IMR-90 (cell line): ENCODE results near the gene FAM151A. TPM values are rescaled to one million over a fixed set of nuclear protein-coding genes. Genes with fewer than 3 reads are reported as not detected.

Experiments
- ATAC-seq: fragments of 200-7000 bp; cut with Tn5 transposase; 2 replicates; pipeline ENCODE4 v1.9.1; 2020; ENCODE audit warnings: low read depth, mild to moderate bottlenecking, moderate library complexity
- BruUV-seq: library from RNA; stranded (reverse); fragments of 400-500 nt; replicated peaks from 2 replicates; lab custom pipeline; 2021; lab: Mats Ljungman, UMichigan
- CTCF ChIA-PET: fragments of 300-600 bp; formaldehyde crosslinking; extraction: SDS; loops from one replicate; lab custom pipeline; 2021; ENCODE audit warnings: antibody characterized with exemption; lab: Yijun Ruan, JAX
- POLR2A ChIA-PET: fragments of 300-600 bp; sonication (Branson Sonifier 250); formaldehyde crosslinking; loops from one replicate; lab custom pipeline; 2022; ENCODE audit warnings: antibody characterized with exemption; ENCODE audit not compliant: unreplicated experiment; lab: Charles Lee
- DNase-seq: peaks from one replicate; pipeline ENCODE4 v3.0.0; 2013
- H2AFZ ChIP-seq: replicated peaks from 2 replicates; pipeline ENCODE3; 2013; ENCODE audit warnings: low read length, mild to moderate bottlenecking; ENCODE audit not compliant: poor library complexity
- H2AK5ac ChIP-seq: 2 replicates; pipeline ENCODE4 v1.6.1; 2013; ENCODE audit warnings: low read depth, low read length, inconsistent platforms
- H2AK9ac ChIP-seq: replicated peaks from 2 replicates; pipeline ENCODE3; 2013; ENCODE audit warnings: mild to moderate bottlenecking, low read depth, low read length, moderate library complexity; ENCODE audit not compliant: poor library complexity
- H2BK120ac ChIP-seq: 2 replicates; pipeline ENCODE4 v1.6.1; 2013; ENCODE audit warnings: low read depth, low read length, inconsistent platforms
- H2BK15ac ChIP-seq: 3 replicates; pipeline ENCODE4 v1.6.1; 2013; ENCODE audit warnings: low read depth, low read length, inconsistent platforms
- H2BK20ac ChIP-seq: 2 replicates; pipeline ENCODE4 v1.6.1; 2013; ENCODE audit warnings: low read depth, mild to moderate bottlenecking, inconsistent platforms, low read length, moderate library complexity
- H2BK5ac ChIP-seq: 2 replicates; pipeline ENCODE4 v1.6.1; 2013; ENCODE audit warnings: mild to moderate bottlenecking, low read depth, low read length, inconsistent platforms; ENCODE audit not compliant: poor library complexity, severe bottlenecking
- H3K14ac ChIP-seq: replicated peaks from 2 replicates; pipeline ENCODE4 v1.6.1; 2013; ENCODE audit warnings: low read depth, low read length, inconsistent platforms
- H3K18ac ChIP-seq: 2 replicates; pipeline ENCODE4 v1.6.1; 2013; ENCODE audit warnings: low read depth, low read length, control low read depth
- H3K23ac ChIP-seq: 2 replicates; pipeline ENCODE4 v1.6.1; 2013; ENCODE audit warnings: low read depth, low read length, inconsistent platforms
- H3K27ac ChIP-seq: 2 replicates; pipeline ENCODE4 v1.5.1; 2013; ENCODE audit warnings: mild to moderate bottlenecking, control low read depth, low read length; ENCODE audit not compliant: insufficient read depth
- H3K27me3 ChIP-seq: 2 replicates; pipeline ENCODE4 v1.6.1; 2013; ENCODE audit warnings: low read length; ENCODE audit not compliant: control insufficient read depth, insufficient read depth
- H3K36me3 ChIP-seq: 2 replicates; pipeline ENCODE4 v1.6.1; 2013; ENCODE audit warnings: low read length, mixed read lengths; ENCODE audit not compliant: control insufficient read depth, insufficient read depth
- H3K4ac ChIP-seq: 2 replicates; pipeline ENCODE4 v1.6.1; 2013; ENCODE audit warnings: low read depth, low read length, inconsistent platforms
- H3K4me1 ChIP-seq: 2 replicates; pipeline ENCODE4 v1.6.1; 2013; ENCODE audit warnings: low read length, mixed read lengths; ENCODE audit not compliant: control insufficient read depth, insufficient read depth
- H3K4me2 ChIP-seq: 2 replicates; pipeline ENCODE4 v1.6.1; 2013; ENCODE audit warnings: low read depth, mild to moderate bottlenecking, control low read depth, low read length, moderate library complexity
- H3K4me3 ChIP-seq: 2 replicates; pipeline ENCODE4 v1.5.1; 2013; ENCODE audit warnings: low read depth, mild to moderate bottlenecking, control low read depth, low read length, moderate library complexity; ENCODE audit not compliant: insufficient read depth
- H3K56ac ChIP-seq: 2 replicates; pipeline ENCODE4 v1.6.1; 2013; ENCODE audit warnings: low read length, inconsistent platforms; ENCODE audit not compliant: insufficient read depth; ENCODE audit errors: extremely low read depth
- H3K79me1 ChIP-seq, 2 experiments: 2 replicates each; pipeline ENCODE4 v1.6.1; 2013; ENCODE audit warnings: low read length in 2 of 2, inconsistent platforms in 1 of 2, low read depth in 1 of 2
- H3K9ac ChIP-seq: 2 replicates; pipeline ENCODE4 v1.6.1; 2013; ENCODE audit warnings: low read depth, low read length, control low read depth
- H3K9me1 ChIP-seq: 2 replicates; pipeline ENCODE4 v1.6.1; 2013; ENCODE audit warnings: low read length, inconsistent platforms; ENCODE audit not compliant: insufficient read depth
- H3K9me3 ChIP-seq: 2 replicates; pipeline ENCODE4 v1.6.1; 2013; ENCODE audit warnings: low read length; ENCODE audit not compliant: control insufficient read depth, insufficient read depth
- H4K20me1 ChIP-seq: 2 replicates; pipeline ENCODE4 v1.6.1; 2013; ENCODE audit warnings: low read length, inconsistent platforms; ENCODE audit not compliant: insufficient read depth
- H4K5ac ChIP-seq: 2 replicates; pipeline ENCODE4 v1.6.1; 2013; ENCODE audit warnings: mild to moderate bottlenecking, low read depth, low read length, control low read depth
- H4K8ac ChIP-seq, 2 experiments: 2 replicates each; pipeline ENCODE4 v1.6.1; 2013; ENCODE audit warnings: low read depth in 2 of 2, low read length in 2 of 2, control low read depth in 1 of 2, inconsistent platforms in 1 of 2
- H4K91ac ChIP-seq: 2 replicates; pipeline ENCODE4 v1.6.1; 2013; ENCODE audit warnings: low read depth, low read length, inconsistent platforms; ENCODE audit not compliant: insufficient read depth
- CEBPB ChIP-seq: IDR thresholded peaks from 2 replicates; pipeline ENCODE4 v1.6.1; 2012; ENCODE audit warnings: low read depth, low read length, improper control_type of control experiment
- CHD1 ChIP-seq: IDR thresholded peaks from 2 replicates; pipeline ENCODE4 v1.6.1; 2012; ENCODE audit warnings: low read depth, low read length, improper control_type of control experiment
- CTCF ChIP-seq: conservative IDR thresholded peaks from 2 replicates; pipeline ENCODE4 v1.5.1; 2012; ENCODE audit warnings: mild to moderate bottlenecking, low read depth, low read length, improper control_type of control experiment
- MAZ ChIP-seq: IDR thresholded peaks from 2 replicates; pipeline ENCODE4 v1.6.1; 2012; ENCODE audit warnings: low read depth, mild to moderate bottlenecking, low read length, improper control_type of control experiment, moderate library complexity, borderline replicate concordance
- MXI1 ChIP-seq: IDR thresholded peaks from 2 replicates; pipeline ENCODE4 v1.6.1; 2012; ENCODE audit warnings: low read depth, mild to moderate bottlenecking, low read length, moderate library complexity, borderline replicate concordance
- NFE2L2 ChIP-seq: fragments of 150-350 bp; IDR thresholded peaks from 2 replicates; pipeline ENCODE4 v1.6.1; 2016; ENCODE audit warnings: low read depth, mild to moderate bottlenecking, low read length
- POLR2A ChIP-seq: IDR thresholded peaks from 2 replicates; pipeline ENCODE4 v1.6.1; 2012; ENCODE audit warnings: mild to moderate bottlenecking, low read depth, low read length
- WGBS, 2 experiments: methylation state at CpG; one replicate each; pipeline versions ENCODE4 v1.1.5 to v1.1.7; 2013; ENCODE audit warnings: missing lambda C conversion rate in 2 of 2; ENCODE audit not compliant: insufficient read length in 1 of 2; ENCODE audit errors: extremely low coverage in 2 of 2; 5-methylcytosine and 5-hydroxymethylcytosine counted together
- dilution Hi-C: fragments of 300-500 bp; cut with HindIII; formaldehyde crosslinking; loops from one replicate; pipeline ENCODE4 v1.14.3; 2018; ENCODE audit warnings: low sequenced_read_pairs; ENCODE audit not compliant: unreplicated experiment
- in situ Hi-C: fragments of 300-500 bp; cut with MboI; formaldehyde crosslinking; loops from 3 replicates; pipeline ENCODE4 v1.14.3; 2019; ENCODE audit warnings: low sequenced_read_pairs, inconsistent platforms, mixed read lengths
- intact Hi-C: fragments of 100-400 bp; cut with micrococcal nuclease; formaldehyde crosslinking; loops from 2 replicates; pipeline ENCODE4 v1.10.0; 2022
- polyA plus RNA-seq, 3 experiments: library from polyadenylated mRNA; depleted of rRNA; stranded (reverse); fragments of >200 nt; gene quantifications; 2 replicates each; pipeline ENCODE4 v1.2.3, GENCODE V29; 2012; ENCODE audit warnings: low replicate concordance in 1 of 3
- total RNA-seq: library from RNA; depleted of rRNA; stranded (reverse); fragments of >200 nt; gene quantifications from 2 replicates; pipeline ENCODE4 v1.2.3, GENCODE V29; 2012

FAM151A gene
- total and polyA plus RNA-seq, 2 of the 4 experiments (the other 2 are of a cell fraction), result not detected

DNA sequence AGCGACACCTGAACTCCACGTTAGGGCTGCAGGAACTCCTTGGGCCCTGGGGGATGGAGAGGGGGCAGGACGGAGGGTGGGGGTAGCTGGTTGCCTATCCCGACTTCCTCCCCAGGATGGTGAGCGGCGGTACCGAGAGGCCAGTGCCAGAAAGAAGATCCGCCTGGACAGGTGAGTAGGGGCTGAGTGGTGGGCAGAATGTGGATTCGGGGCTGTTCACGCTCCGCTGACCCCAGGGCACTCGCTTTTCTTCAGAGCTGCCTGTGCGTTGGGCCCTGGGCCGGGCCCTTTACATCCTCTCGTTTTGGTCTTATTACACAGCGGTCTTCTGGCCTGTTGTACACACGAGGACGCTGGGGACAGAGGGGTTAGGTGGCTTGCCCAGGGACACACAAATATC is 20.8 kb downstream of the FAM151A start:
- dilution Hi-C loops, result no loop called here
- H2BK15ac ChIP-seq, result no peak overlapping the region
- no peak overlapping the region for H3K4me3 ChIP-seq
- 92% methylated on average over 11 of the region's 18 CpGs; no CpG with 5 or more reads in 1 of the 2 experiments for WGBS, 2 experiments
- H3K27me3 ChIP-seq, result no peaks in the 10 kb centered on the region
- no peak overlapping the region for H3K18ac ChIP-seq
- H3K27ac ChIP-seq, result no peak overlapping the region
- intact Hi-C loops, result no loop called here
- no peaks in the 10 kb centered on the region for H3K79me1 ChIP-seq
- no peak overlapping the region for H4K5ac ChIP-seq
- no peak overlapping the region for H2BK120ac ChIP-seq
- no peak overlapping the region for H2BK20ac ChIP-seq
- in situ Hi-C loops, result no loop called here
- H2BK5ac ChIP-seq, result no peak overlapping the region
- H3K4me1 ChIP-seq, result no peaks in the 10 kb centered on the region
- H3K56ac ChIP-seq, result no peak overlapping the region
- ChIA-PET CTCF (no interaction called here), POLR2A (no interaction called here)
- no peaks in the 10 kb centered on the region for H4K20me1 ChIP-seq
- no peak overlapping the region for H3K9ac ChIP-seq
- H4K8ac ChIP-seq, result no peak overlapping the region
- no peak overlapping the region for H3K23ac ChIP-seq
- TF ChIP-seq CEBPB (no peak), CTCF (no peak), POLR2A (no peak), NFE2L2 (no peak), MXI1 (no peak), CHD1 (no peak), MAZ (no peak)
- H2AK9ac ChIP-seq, result no peak overlapping the region
- DNase-seq (no peak), ATAC-seq (no peak)
- no peaks in the 10 kb centered on the region for H3K36me3 ChIP-seq
- H3K14ac ChIP-seq, result no peak overlapping the region; the same call in 1 of the 2 replicates
- H3K4me2 ChIP-seq, result no peak overlapping the region
- H3K9me1 ChIP-seq, result peaks cover 8% of the 10 kb centered on the region
- no peak overlapping the region for H4K91ac ChIP-seq
- H2AK5ac ChIP-seq, result no peak overlapping the region
- H2AFZ ChIP-seq, result no peak overlapping the region
- H3K4ac ChIP-seq, result no peak overlapping the region
- no TSS peak for BruUV-seq
- H3K9me3 ChIP-seq, result no peaks in the 10 kb centered on the region
